Stimulated activated CD4-positive, alpha-beta T cell treated with anti-CD3 and anti-CD28 coated beads, Interleukin-1b, Interleukin-23, amount 100 ng/mL, for 48 hours (primary cell): Measurements from ENCODE around the gene TECTA.

ENCODE experiments used
- DNase-seq: peaks from one replicate; pipeline ENCODE4 v3.0.0-alpha.2; 2020

The TECTA gene

GRCh38 chr11:121100943-121101342 is at the start of gene TECTA:
TSS of gene TECTA (plus strand) at chr11:121101243. CDS start at chr11:121102666, 1,423 bp downstream.
- DNase-seq: no peak

GRCh38 chr11:121053244-121053643 is 47.8 kb upstream of the TECTA start:
- no peak for DNase-seq

GRCh38 chr11:121054266-121054665 is 46.8 kb upstream of the TECTA start:
- DNase-seq: no peak

- no peak for DNase-seq
These were observed 46.0 kb upstream of the TECTA start for GRCh38 chr11:121055076-121055475.

- no peak for DNase-seq
These were observed 43.1 kb upstream of the TECTA start for GRCh38 chr11:121057922-121058321.

GRCh38 chr11:121058941-121059340 is 42.1 kb upstream of the TECTA start:
- no peak for DNase-seq

GRCh38 chr11:121059605-121060004 is 41.4 kb upstream of the TECTA start:
- no peak for DNase-seq

- DNase-seq: no peak
These were observed 37.3 kb upstream of the TECTA start for GRCh38 chr11:121063728-121064127.

GRCh38 chr11:121066623-121067022 is 34.4 kb upstream of the TECTA start:
- DNase-seq: no peak

- DNase-seq: no peak
These were observed 34.0 kb upstream of the TECTA start for GRCh38 chr11:121067026-121067425.

GRCh38 chr11:121067453-121067852 is 33.6 kb upstream of the TECTA start:
- DNase-seq: no peak

GRCh38 chr11:121067962-121068647 is 32.9 kb upstream of the TECTA start:
- DNase-seq: no peak

GRCh38 chr11:121068787-121069186 is 32.3 kb upstream of the TECTA start:
- DNase-seq: no peak

GRCh38 chr11:121070951-121071845 is 29.8 kb upstream of the TECTA start:
- DNase-seq: no peak

- DNase-seq: no peak
These were observed 29.1 kb upstream of the TECTA start for GRCh38 chr11:121071846-121072450.

GRCh38 chr11:121081321-121081720 is 19.7 kb upstream of the TECTA start:
- DNase-seq: no peak

- DNase-seq: no peak
These were observed 18.8 kb upstream of the TECTA start for GRCh38 chr11:121082219-121082618.

GRCh38 chr11:121082670-121083069 is 18.4 kb upstream of the TECTA start:
- DNase-seq: no peak

GRCh38 chr11:121086866-121087265 is 14.2 kb upstream of the TECTA start:
- no peak for DNase-seq

GRCh38 chr11:121089566-121089965 is 11.5 kb upstream of the TECTA start:
- DNase-seq: no peak

GRCh38 chr11:121090145-121090721 is 10.8 kb upstream of the TECTA start:
- no peak for DNase-seq

- no peak for DNase-seq
These were observed 9.4 kb upstream of the TECTA start for GRCh38 chr11:121091492-121092152.

- no peak for DNase-seq
These were observed 5.5 kb upstream of the TECTA start for GRCh38 chr11:121095561-121095960.
